Measurements from ENCODE around the gene ADAM33.

The ADAM33 gene

DNA sequence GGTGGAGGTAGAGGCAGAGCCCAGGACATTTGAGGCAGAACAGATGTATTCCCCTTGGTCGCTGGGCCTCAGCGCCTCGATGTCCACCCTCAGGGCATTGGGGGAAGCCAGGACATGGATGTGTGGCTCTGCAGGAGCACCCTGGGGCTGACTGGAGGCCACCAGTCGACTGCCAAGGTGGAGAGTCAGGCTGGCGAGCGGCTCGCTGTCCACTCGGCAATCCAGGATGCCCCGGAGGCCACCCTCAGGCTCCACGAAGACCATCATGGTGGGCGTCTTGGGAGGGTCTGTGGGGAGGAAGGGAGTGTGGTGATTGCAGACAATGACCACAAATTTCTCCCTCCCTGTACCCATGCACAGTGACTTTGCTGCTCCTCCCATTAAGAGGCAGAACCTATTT lies 8.2 kb upstream of the ADAM33 start:
- peaks cover 76% of the 10 kb centered on the region for H3K36me3 Mint-ChIP-seq (ENCODE audit: low read depth)
- peaks cover 22% of the 10 kb centered on the region for H3K27me3 Mint-ChIP-seq
- H3K4me3 Mint-ChIP-seq = no peak overlapping the region
- no peak overlapping the region for H3K27ac Mint-ChIP-seq
- intact Hi-C loops (cut with micrococcal nuclease) = no loop called here
- no peaks in the 10 kb centered on the region for H3K9me3 Mint-ChIP-seq
- peaks cover 18% of the 10 kb centered on the region for H3K4me1 Mint-ChIP-seq (ENCODE audit: low read depth)

GRCh38 chr20:3687655-3688054 lies 5.8 kb upstream of the ADAM33 start:
- H3K27me3 Mint-ChIP-seq = peaks cover 42% of the 10 kb centered on the region
- intact Hi-C loops (cut with micrococcal nuclease) = no loop called here
- H3K4me3 Mint-ChIP-seq = no peak overlapping the region
- H3K36me3 Mint-ChIP-seq (ENCODE audit: low read depth) = peaks cover 52% of the 10 kb centered on the region
- H3K4me1 Mint-ChIP-seq (ENCODE audit: low read depth) = peaks cover 18% of the 10 kb centered on the region
- H3K27ac Mint-ChIP-seq = no peak overlapping the region
- H3K9me3 Mint-ChIP-seq = no peaks in the 10 kb centered on the region

DNA sequence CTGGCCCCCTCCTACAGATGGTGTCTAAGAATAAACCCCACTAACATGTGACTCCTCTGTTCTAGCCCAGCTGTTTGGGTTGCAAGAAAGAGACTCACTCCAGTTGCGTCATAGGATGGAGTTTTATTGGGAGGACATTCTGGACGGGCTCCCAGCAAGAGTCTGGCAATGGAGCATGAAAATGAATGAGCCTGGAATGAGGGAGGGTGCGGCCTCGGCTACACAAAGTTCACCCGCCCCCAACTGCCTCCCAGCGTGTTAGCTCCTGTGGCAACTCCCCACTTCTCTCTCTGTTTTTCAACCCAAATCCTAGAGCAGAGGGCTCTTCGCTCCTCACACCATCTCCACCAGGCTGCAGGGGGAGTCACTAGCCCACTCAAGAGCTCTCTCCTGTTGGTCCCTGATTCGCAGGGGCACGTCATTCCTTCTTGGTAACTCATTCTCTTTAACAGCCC lies 5.1 kb upstream of the ADAM33 start:
- H3K27ac Mint-ChIP-seq = no peak overlapping the region
- H3K4me3 Mint-ChIP-seq = no peak overlapping the region
- H3K27me3 Mint-ChIP-seq = peaks cover 48% of the 10 kb centered on the region
- H3K36me3 Mint-ChIP-seq (ENCODE audit: low read depth) = peaks cover 45% of the 10 kb centered on the region
- intact Hi-C loops (cut with micrococcal nuclease) = no loop called here
- H3K4me1 Mint-ChIP-seq (ENCODE audit: low read depth) = peaks cover 18% of the 10 kb centered on the region
- no peaks in the 10 kb centered on the region for H3K9me3 Mint-ChIP-seq

DNA sequence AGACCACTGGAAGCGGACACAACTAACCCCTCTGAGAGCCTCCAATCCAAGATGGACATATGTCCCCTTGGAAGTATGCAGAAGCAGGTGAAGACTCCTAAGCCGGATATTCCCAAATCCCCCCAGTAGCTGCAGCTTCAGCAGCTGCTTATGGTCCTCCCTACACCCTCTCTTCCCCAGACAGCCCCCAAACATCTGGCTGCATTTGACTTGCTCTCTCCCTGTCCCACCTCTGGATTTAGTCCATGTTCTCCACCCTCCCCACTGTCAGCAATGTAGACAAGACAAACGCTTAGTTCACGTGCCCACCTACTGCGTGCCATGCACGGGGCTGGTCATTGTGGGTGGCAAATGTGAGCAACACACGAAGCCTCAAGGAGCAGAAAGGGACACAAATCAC lies 4.6 kb upstream of the ADAM33 start:
- H3K4me3 Mint-ChIP-seq = no peak overlapping the region
- no peaks in the 10 kb centered on the region for H3K9me3 Mint-ChIP-seq
- H3K4me1 Mint-ChIP-seq (ENCODE audit: low read depth) = peaks cover 21% of the 10 kb centered on the region
- peaks cover 40% of the 10 kb centered on the region for H3K36me3 Mint-ChIP-seq (ENCODE audit: low read depth)
- peaks cover 53% of the 10 kb centered on the region for H3K27me3 Mint-ChIP-seq
- H3K27ac Mint-ChIP-seq = no peak overlapping the region
- intact Hi-C loops (cut with micrococcal nuclease) = no loop called here

GRCh38 chr20:3685341-3685740 lies 3.5 kb upstream of the ADAM33 start:
- H3K36me3 Mint-ChIP-seq (ENCODE audit: low read depth) = peaks cover 29% of the 10 kb centered on the region
- intact Hi-C loops (cut with micrococcal nuclease) = no loop called here
- no peak overlapping the region for H3K4me3 Mint-ChIP-seq
- no peaks in the 10 kb centered on the region for H3K9me3 Mint-ChIP-seq
- H3K4me1 Mint-ChIP-seq (ENCODE audit: low read depth) = peaks cover 25% of the 10 kb centered on the region
- no peak overlapping the region for H3K27ac Mint-ChIP-seq
- H3K27me3 Mint-ChIP-seq = peaks cover 64% of the 10 kb centered on the region

GRCh38 chr20:3681352-3681930 lies 369 bp downstream of the ADAM33 start:
- H3K36me3 Mint-ChIP-seq (ENCODE audit: low read depth) = no peaks in the 10 kb centered on the region
- no peak overlapping the region for H3K27ac Mint-ChIP-seq
- no peaks in the 10 kb centered on the region for H3K9me3 Mint-ChIP-seq
- peak overlapping the region; percentile 20 for H3K4me3 Mint-ChIP-seq
- intact Hi-C loops (cut with micrococcal nuclease) = no loop called here
- H3K27me3 Mint-ChIP-seq = peaks cover 87% of the 10 kb centered on the region
- H3K4me1 Mint-ChIP-seq (ENCODE audit: low read depth) = peaks cover 14% of the 10 kb centered on the region

GRCh38 chr20:3680701-3681351 lies 984 bp downstream of the ADAM33 start:
- intact Hi-C loops (cut with micrococcal nuclease) = no loop called here
- peaks cover 14% of the 10 kb centered on the region for H3K4me1 Mint-ChIP-seq (ENCODE audit: low read depth)
- H3K36me3 Mint-ChIP-seq (ENCODE audit: low read depth) = no peaks in the 10 kb centered on the region
- H3K27ac Mint-ChIP-seq = no peak overlapping the region
- H3K9me3 Mint-ChIP-seq = no peaks in the 10 kb centered on the region
- H3K27me3 Mint-ChIP-seq = peaks cover 88% of the 10 kb centered on the region
- H3K4me3 Mint-ChIP-seq = no peak overlapping the region

- Mint-ChIP-seq H3K4me1 (ENCODE audit: low read depth) (peaks cover 14% of the 10 kb centered on the region), H3K27me3 (peaks cover 88% of the 10 kb centered on the region), H3K9me3 (no peaks in the 10 kb centered on the region), H3K27ac (peak overlapping the region; percentile 0), H3K4me3 (no peak overlapping the region), H3K36me3 (ENCODE audit: low read depth) (no peaks in the 10 kb centered on the region)
- intact Hi-C loops (cut with micrococcal nuclease) = no loop called here
Measured at GRCh38 chr20:3679749-3680700, 1.8 kb downstream of the ADAM33 start.

GRCh38 chr20:3678856-3679720 lies 2.7 kb downstream of the ADAM33 start:
- peaks cover 14% of the 10 kb centered on the region for H3K4me1 Mint-ChIP-seq (ENCODE audit: low read depth)
- H3K36me3 Mint-ChIP-seq (ENCODE audit: low read depth) = no peaks in the 10 kb centered on the region
- H3K9me3 Mint-ChIP-seq = no peaks in the 10 kb centered on the region
- H3K4me3 Mint-ChIP-seq = no peak overlapping the region
- intact Hi-C loops (cut with micrococcal nuclease) = no loop called here
- peaks cover 89% of the 10 kb centered on the region for H3K27me3 Mint-ChIP-seq
- peak overlapping the region; percentile 0 for H3K27ac Mint-ChIP-seq

- Mint-ChIP-seq H3K4me3 (no peak overlapping the region), H3K36me3 (ENCODE audit: low read depth) (no peaks in the 10 kb centered on the region), H3K27me3 (peaks cover 86% of the 10 kb centered on the region), H3K4me1 (ENCODE audit: low read depth) (peaks cover 14% of the 10 kb centered on the region), H3K27ac (no peak overlapping the region), H3K9me3 (no peaks in the 10 kb centered on the region)
- intact Hi-C loops (cut with micrococcal nuclease) = no loop called here
Measured at GRCh38 chr20:3678198-3678597, 3.6 kb downstream of the ADAM33 start.

DNA sequence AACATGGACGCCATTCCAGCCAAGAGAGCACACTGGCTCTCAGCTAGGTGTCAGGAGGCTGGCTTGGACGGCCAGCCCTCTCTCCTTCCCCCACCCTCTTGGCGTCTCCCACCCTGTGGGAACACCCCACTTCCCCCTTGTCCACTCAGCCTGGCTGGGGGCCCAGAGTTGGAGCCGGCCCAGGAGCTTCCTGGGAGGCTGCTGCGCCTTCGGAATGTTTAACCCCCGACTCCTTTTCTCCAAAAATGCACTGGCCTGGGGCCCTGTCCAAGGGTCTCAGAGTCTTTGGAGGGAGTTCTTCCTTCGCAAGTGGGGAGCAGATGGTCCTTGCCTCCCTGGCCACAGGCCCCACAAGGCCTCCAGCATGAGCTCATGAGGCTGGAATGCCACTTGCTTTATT lies 4.1 kb downstream of the ADAM33 start:
- Mint-ChIP-seq H3K9me3 (no peaks in the 10 kb centered on the region), H3K36me3 (ENCODE audit: low read depth) (no peaks in the 10 kb centered on the region), H3K4me1 (ENCODE audit: low read depth) (peaks cover 14% of the 10 kb centered on the region), H3K27me3 (peaks cover 86% of the 10 kb centered on the region), H3K4me3 (no peak overlapping the region), H3K27ac (no peak overlapping the region)
- intact Hi-C loops (cut with micrococcal nuclease) = loop anchor here (2.0 kb wide), 2 partner anchors 71 to 103 kb away; partner anchors contain the start of gene SPEF1

DNA sequence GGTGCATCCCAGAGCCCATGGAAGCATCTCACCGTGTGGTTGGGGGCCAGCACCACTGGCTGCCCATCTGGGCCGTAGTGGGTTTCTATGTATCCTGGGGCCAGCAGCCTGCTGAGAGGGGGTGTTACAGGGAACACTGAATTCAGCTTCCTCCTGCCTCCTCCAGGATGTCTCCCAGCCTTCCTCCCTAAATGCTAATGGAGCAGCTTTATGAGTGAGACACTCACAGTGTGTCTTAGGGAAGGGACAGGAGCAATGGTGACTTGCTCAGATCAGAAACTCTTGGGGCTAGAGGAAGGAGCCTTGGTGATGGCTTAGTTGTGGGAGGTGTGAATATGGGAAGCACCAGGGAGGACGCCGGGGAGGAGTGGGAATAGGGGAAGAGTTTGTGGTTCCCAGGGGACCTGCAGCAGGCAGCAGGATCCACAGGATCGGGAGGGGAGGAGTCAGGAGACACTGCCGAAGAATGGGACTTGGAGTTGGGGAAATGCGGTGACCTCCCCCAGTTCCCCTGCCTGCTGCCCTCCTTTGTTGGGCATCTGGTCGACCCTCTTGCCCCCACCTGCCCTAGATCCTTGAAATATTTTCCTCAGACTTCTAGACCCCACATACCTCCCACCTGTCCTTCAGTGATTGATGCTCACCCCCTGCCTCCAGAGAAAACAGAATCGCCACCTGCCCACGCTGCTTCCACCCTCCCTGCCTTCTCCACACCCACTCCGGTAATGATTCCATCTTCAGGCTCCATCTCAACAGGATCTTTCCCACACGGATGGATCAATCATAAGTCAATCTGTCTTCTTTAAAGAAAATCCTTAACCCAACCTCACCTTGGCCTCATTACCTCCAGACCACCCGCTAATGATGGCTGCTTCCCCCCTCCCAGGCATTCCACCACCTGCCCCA lies 6.6 kb downstream of the ADAM33 start:
- Mint-ChIP-seq H3K4me3 (no peak overlapping the region), H3K27me3 (peaks cover 86% of the 10 kb centered on the region), H3K9me3 (no peaks in the 10 kb centered on the region), H3K4me1 (ENCODE audit: low read depth) (peaks cover 14% of the 10 kb centered on the region), H3K36me3 (ENCODE audit: low read depth) (no peaks in the 10 kb centered on the region), H3K27ac (no peak overlapping the region)
- intact Hi-C loops (cut with micrococcal nuclease) = no loop called here

DNA sequence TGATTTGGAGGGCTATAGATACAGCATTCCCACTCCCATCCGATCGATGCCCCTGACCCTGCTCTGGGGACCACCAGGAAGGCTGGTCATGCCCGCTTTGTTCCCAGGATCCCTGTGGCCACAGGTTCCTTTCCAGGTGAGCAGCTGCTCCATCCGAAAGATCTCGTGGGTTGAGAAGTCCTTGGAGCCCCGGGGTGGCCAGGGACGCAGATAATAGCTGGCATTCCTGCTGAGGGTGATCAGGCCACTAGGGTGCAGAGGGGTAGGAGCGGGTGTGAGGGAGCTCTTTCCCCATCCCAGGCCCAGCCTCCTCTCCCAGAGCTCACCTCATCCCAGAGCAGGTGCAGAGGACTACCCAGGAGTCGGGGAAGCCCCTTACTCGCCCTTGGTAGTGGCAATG lies 7.4 kb downstream of the ADAM33 start:
- intact Hi-C loops (cut with micrococcal nuclease) = no loop called here
- H3K36me3 Mint-ChIP-seq (ENCODE audit: low read depth) = no peaks in the 10 kb centered on the region
- H3K27me3 Mint-ChIP-seq = peaks cover 86% of the 10 kb centered on the region

More for the DNA sequence above, 7.4 kb downstream of the ADAM33 start:
- Mint-ChIP-seq H3K27ac (no peak overlapping the region), H3K4me3 (no peak overlapping the region), H3K4me1 (ENCODE audit: low read depth) (peaks cover 14% of the 10 kb centered on the region), H3K9me3 (no peaks in the 10 kb centered on the region)

Data from dendritic cell treated with granulocyte-macrophage colony-stimulating factor and Interleukin-4, amounts not matched to agents 40 ng/mL and 50 ng/mL, for 4 days (primary cell).